DND-41 (cell line): ENCODE measurements around the gene DDC.

ENCODE experiments used
- ATAC-seq: fragments of 200-7000 bp; cut with Tn5 transposase; 3 replicates; pipeline ENCODE4 v1.9.1; 2021; ENCODE audit warnings: low read depth; ENCODE audit not compliant: insufficient read depth
- DNase-seq: peaks from one replicate; pipeline ENCODE4 v3.0.0-alpha.2; 2020
- H2AFZ ChIP-seq: 2 replicates; pipeline ENCODE4 v1.6.0; 2012; ENCODE audit warnings: low read depth, low read length
- H3K27ac ChIP-seq: 2 replicates; pipeline ENCODE4 v1.5.1; 2012; ENCODE audit warnings: low read length, inconsistent platforms
- H3K27me3 ChIP-seq: fragments of 200-600 bp; sonication (generic); 2 replicates; pipeline ENCODE4 v1.6.0; 2012; ENCODE audit warnings: low read length, mild to moderate bottlenecking, inconsistent platforms; ENCODE audit not compliant: insufficient read depth, poor library complexity
- H3K36me3 ChIP-seq: 2 replicates; pipeline ENCODE4 v1.5.1; 2012; ENCODE audit warnings: low read length, inconsistent platforms; ENCODE audit not compliant: insufficient read depth
- H3K4me1 ChIP-seq: 2 replicates; pipeline ENCODE4 v1.5.1; 2012; ENCODE audit warnings: mild to moderate bottlenecking, low read length; ENCODE audit not compliant: insufficient read depth
- H3K4me2 ChIP-seq: 2 replicates; pipeline ENCODE4 v1.6.0; 2012; ENCODE audit warnings: mild to moderate bottlenecking, moderate library complexity, low read length, inconsistent platforms; ENCODE audit not compliant: insufficient read depth
- H3K4me3 ChIP-seq, 2 experiments: fragments of 200-600 bp in 1 of 2; shearing (Covaris generic) in 1 of 2; 2 replicates each; pipeline ENCODE4 v1.5.1; 2012 to 2016; ENCODE audit warnings: inconsistent platforms in 2 of 2, low read length in 2 of 2, mild to moderate bottlenecking in 2 of 2, low read depth in 1 of 2, moderate library complexity in 1 of 2
- H3K79me2 ChIP-seq: 2 replicates; pipeline ENCODE4 v1.6.0; 2012; ENCODE audit warnings: low read length, inconsistent platforms; ENCODE audit not compliant: insufficient read depth
- H3K9ac ChIP-seq: 2 replicates; pipeline ENCODE4 v1.6.0; 2012; ENCODE audit warnings: low read depth, mild to moderate bottlenecking, inconsistent platforms, low read length, moderate library complexity
- H3K9me3 ChIP-seq: 2 replicates; pipeline ENCODE4 v1.5.1; 2012; ENCODE audit warnings: low read length, moderate library complexity, mild to moderate bottlenecking, inconsistent platforms; ENCODE audit not compliant: insufficient read depth, severe bottlenecking
- H4K20me1 ChIP-seq: 2 replicates; pipeline ENCODE4 v1.6.0; 2012; ENCODE audit warnings: low read length; ENCODE audit not compliant: insufficient read depth
- EZH2 ChIP-seq: IDR thresholded peaks from 3 replicates; pipeline ENCODE4 v1.6.1; 2012; ENCODE audit warnings: borderline replicate concordance, low read depth, mild to moderate bottlenecking, moderate library complexity, low read length, inconsistent platforms; ENCODE audit not compliant: severe bottlenecking
- TF ChIP-seq, protein P1 (sequence below): IDR thresholded peaks from 2 replicates; pipeline ENCODE4 v1.5.1; 2012; ENCODE audit warnings: borderline replicate concordance, low read length, moderate library complexity, mild to moderate bottlenecking; ENCODE audit not compliant: poor library complexity, severe bottlenecking; ENCODE audit errors: extremely low read depth

The DDC gene

GRCh38 chr7:50475340-50475739 lies 89.9 kb downstream of the DDC start:
- H3K4me2 ChIP-seq: no peak overlapping the region
- no peak overlapping the region for H3K27ac ChIP-seq
- peaks cover 13% of the 10 kb centered on the region for H3K27me3 ChIP-seq
- H3K9ac ChIP-seq: no peak overlapping the region
- no peak for DNase-seq
- no peak overlapping the region for H3K4me3 ChIP-seq
- ATAC-seq: no peak
- H3K9me3 ChIP-seq: no peaks in the 10 kb centered on the region
- no peaks in the 10 kb centered on the region for H3K79me2 ChIP-seq
- no peak for TF ChIP-seq EZH2
- TF ChIP-seq, protein P1, sequence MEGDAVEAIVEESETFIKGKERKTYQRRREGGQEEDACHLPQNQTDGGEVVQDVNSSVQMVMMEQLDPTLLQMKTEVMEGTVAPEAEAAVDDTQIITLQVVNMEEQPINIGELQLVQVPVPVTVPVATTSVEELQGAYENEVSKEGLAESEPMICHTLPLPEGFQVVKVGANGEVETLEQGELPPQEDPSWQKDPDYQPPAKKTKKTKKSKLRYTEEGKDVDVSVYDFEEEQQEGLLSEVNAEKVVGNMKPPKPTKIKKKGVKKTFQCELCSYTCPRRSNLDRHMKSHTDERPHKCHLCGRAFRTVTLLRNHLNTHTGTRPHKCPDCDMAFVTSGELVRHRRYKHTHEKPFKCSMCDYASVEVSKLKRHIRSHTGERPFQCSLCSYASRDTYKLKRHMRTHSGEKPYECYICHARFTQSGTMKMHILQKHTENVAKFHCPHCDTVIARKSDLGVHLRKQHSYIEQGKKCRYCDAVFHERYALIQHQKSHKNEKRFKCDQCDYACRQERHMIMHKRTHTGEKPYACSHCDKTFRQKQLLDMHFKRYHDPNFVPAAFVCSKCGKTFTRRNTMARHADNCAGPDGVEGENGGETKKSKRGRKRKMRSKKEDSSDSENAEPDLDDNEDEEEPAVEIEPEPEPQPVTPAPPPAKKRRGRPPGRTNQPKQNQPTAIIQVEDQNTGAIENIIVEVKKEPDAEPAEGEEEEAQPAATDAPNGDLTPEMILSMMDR: no peak
- H4K20me1 ChIP-seq: no peaks in the 10 kb centered on the region
- no peaks in the 10 kb centered on the region for H3K36me3 ChIP-seq
- H3K4me1 ChIP-seq: no peaks in the 10 kb centered on the region
- H2AFZ ChIP-seq: no peak overlapping the region

DNA sequence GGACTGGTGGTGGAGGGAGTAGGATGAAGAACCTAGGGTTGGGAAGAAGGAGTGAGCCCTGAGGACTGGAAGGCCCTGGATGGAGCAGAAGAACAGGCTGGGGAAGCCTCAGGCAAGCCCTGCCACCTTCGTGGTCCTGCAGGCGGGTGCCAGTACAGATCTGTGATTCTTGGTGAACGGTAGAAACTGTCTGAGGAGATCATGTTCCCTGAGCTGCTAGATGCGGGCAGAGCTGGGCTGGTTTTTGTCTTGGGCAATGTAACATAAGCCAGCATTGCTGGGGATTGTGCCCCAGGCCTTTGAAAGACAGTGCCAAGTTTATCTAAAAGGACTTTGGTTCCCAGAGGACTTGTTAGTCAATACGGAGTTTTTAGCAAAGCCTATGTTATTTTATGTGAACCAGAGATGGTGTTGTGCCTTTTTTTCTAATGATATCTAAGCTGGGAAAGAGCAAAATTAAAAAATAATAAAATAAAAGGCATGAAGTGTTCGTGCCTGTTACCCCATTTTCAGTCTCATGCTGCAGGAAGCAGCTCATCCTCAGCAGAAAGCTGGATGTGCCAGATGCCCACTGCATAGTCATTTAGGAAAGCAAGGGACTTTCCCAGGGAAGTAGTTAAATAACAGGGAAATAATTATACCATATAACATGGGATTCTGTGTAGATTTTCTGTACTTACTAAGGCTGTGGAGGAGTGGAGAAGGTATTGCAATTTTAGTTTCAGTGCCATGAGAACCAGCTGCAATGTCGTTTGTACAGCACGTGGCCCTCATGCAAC lies 90.6 kb downstream of the DDC start:
- DNase-seq (no peak), ATAC-seq (no peak)
- TF ChIP-seq, protein P1: no peak
- TF ChIP-seq EZH2: no peak
- no peaks in the 10 kb centered on the region for H3K79me2 ChIP-seq
- H3K9ac ChIP-seq: no peak overlapping the region
- no peak overlapping the region for H3K4me3 ChIP-seq
- H3K4me2 ChIP-seq: no peak overlapping the region
- H3K36me3 ChIP-seq: no peaks in the 10 kb centered on the region
- H3K9me3 ChIP-seq: no peaks in the 10 kb centered on the region
- peaks cover 13% of the 10 kb centered on the region for H3K27me3 ChIP-seq
- H2AFZ ChIP-seq: no peak overlapping the region
- no peaks in the 10 kb centered on the region for H3K4me1 ChIP-seq
- no peaks in the 10 kb centered on the region for H4K20me1 ChIP-seq
- H3K27ac ChIP-seq: no peak overlapping the region

DNA sequence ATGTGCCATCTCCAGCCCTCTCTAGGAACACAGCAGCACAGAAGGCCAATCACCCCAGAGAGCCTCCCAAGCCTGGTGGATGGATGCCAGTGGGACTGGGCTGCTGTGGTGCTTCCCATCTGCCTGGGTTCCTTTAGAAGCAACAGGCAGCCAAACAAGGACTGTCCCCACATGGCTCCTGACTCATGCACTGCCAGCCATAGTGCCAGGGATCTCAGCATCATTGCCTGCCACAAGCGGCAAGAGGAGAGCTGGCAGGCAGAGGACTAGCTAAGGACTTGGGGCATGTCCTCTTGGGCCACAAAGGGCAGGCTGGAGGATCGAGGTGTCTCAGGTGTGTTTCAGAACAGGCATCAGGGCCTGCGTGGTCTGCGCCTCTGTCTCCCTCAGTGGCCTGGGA lies 91.7 kb downstream of the DDC start:
- Histone ChIP-seq H3K9me3 (no peaks in the 10 kb centered on the region), H2AFZ (no peak overlapping the region), H3K79me2 (no peaks in the 10 kb centered on the region), H3K4me3 (no peak overlapping the region), H3K27me3 (peaks cover 5% of the 10 kb centered on the region), H3K27ac (no peak overlapping the region), H3K4me1 (no peaks in the 10 kb centered on the region; the same call in 1 of the 2 replicates), H3K36me3 (no peaks in the 10 kb centered on the region), H3K9ac (no peak overlapping the region), H3K4me2 (no peak overlapping the region), H4K20me1 (no peaks in the 10 kb centered on the region)
- TF ChIP-seq, protein P1: no peak
- TF ChIP-seq EZH2: no peak
- ATAC-seq (no peak), DNase-seq (no peak)

GRCh38 chr7:50472427-50472826 lies 92.8 kb downstream of the DDC start:
- Histone ChIP-seq H3K79me2 (no peaks in the 10 kb centered on the region), H3K9ac (no peak overlapping the region), H2AFZ (no peak overlapping the region), H3K9me3 (no peaks in the 10 kb centered on the region), H3K27ac (no peak overlapping the region), H3K27me3 (peaks cover 3% of the 10 kb centered on the region), H3K4me3 (no peak overlapping the region), H3K4me2 (no peak overlapping the region), H3K4me1 (peaks cover 11% of the 10 kb centered on the region), H4K20me1 (no peaks in the 10 kb centered on the region), H3K36me3 (no peaks in the 10 kb centered on the region)
- TF ChIP-seq EZH2: no peak
- TF ChIP-seq, protein P1: no peak
- ATAC-seq (no peak), DNase-seq (no peak)
